Measurements from ENCODE around the gene PRF1.

PRF1 gene

GRCh38 chr10:70565556-70566514 lies 36.7 kb downstream of the PRF1 start:
- no peak overlapping the region for H3K4me3 ChIP-seq (ENCODE audit: low read depth, low read length)
- no peak for DNase-seq (ENCODE audit: low read depth)
- TF ChIP-seq CTCF (IDR thresholded peaks at IDR 0.05; ENCODE audit: low read depth, low read length, missing control alignments) = no peak

DNA sequence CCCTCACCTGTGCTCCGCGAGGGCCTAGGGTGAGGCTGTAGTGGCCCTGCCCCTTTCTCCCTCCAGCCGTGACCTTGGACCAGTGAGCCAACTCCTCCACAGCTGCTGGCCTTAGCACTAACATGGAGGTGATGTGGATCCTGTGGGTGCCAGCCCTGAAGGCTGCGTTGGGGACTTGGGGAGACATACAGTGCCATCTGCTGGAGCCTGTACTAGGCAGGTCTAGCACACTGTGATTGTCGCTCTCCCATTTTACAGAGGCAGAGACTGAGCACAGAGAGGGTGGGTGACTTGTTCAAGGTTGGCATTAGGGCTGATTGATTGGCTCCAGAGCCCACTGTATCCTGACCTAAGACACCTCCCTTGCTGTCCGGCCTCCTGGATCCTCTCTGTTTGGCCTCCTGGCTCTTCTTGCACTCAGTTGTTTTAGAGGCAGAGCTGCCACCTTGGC lies 37.6 kb downstream of the PRF1 start:
- no peak overlapping the region for H3K4me3 ChIP-seq (ENCODE audit: low read depth, low read length)
- TF ChIP-seq CTCF (IDR thresholded peaks at IDR 0.05; ENCODE audit: low read depth, low read length, missing control alignments) = peak; percentile 37
- DNase-seq (ENCODE audit: low read depth) = no peak

DNA sequence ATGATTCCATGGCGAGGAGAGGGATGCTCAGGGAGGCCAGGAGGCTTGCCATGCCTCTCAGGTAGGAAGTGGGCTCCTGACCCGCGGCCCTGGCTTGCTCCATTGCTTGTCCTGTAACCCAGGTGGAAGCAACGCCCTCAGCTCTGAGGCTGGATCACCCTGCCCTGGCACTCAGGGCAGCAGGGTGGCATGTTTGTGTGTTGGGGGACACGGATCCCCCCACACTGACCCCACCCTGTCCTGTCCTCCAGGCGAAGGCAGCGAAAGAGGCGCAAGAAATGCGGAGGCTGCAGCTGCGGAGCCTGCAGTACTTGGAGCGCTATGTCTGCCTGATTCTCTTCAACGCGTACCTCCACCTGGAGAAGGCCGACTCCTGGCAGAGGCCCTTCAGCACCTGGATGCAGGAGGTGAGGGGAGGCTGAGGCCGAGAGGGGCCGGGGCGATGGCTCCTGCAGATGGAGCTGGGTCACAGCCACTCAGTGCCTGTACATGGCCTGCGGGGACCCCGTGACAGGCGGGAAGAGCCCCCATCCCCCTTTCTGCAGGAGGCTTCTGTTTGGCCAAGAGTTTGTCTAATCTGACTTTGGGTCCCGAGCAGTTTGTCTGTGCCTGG lies 38.3 kb downstream of the PRF1 start:
- H3K4me3 ChIP-seq (ENCODE audit: low read depth, low read length) = no peak overlapping the region
- TF ChIP-seq CTCF (IDR thresholded peaks at IDR 0.05; ENCODE audit: low read depth, low read length, missing control alignments) = no peak
- DNase-seq (ENCODE audit: low read depth) = no peak

GRCh38 chr10:70563230-70563629 lies 39.3 kb downstream of the PRF1 start:
- no peak overlapping the region for H3K4me3 ChIP-seq (ENCODE audit: low read depth, low read length)
- no peak for TF ChIP-seq CTCF (IDR thresholded peaks at IDR 0.05; ENCODE audit: low read depth, low read length, missing control alignments)
- DNase-seq (ENCODE audit: low read depth) = no peak

- no peak for DNase-seq (ENCODE audit: low read depth)
- no peak for TF ChIP-seq CTCF (IDR thresholded peaks at IDR 0.05; ENCODE audit: low read depth, low read length, missing control alignments)
- H3K4me3 ChIP-seq (ENCODE audit: low read depth, low read length) = no peak overlapping the region
Observed at GRCh38 chr10:70562036-70562755, 40.3 kb downstream of the PRF1 start.

GRCh38 chr10:70561558-70561957 lies 41.0 kb downstream of the PRF1 start:
- no peak for TF ChIP-seq CTCF (IDR thresholded peaks at IDR 0.05; ENCODE audit: low read depth, low read length, missing control alignments)
- no peak overlapping the region for H3K4me3 ChIP-seq (ENCODE audit: low read depth, low read length)
- no peak for DNase-seq (ENCODE audit: low read depth)

Measured in GM12864 (cell line).